ENCODE results near the gene TMCO2. TPM values are rescaled to one million over a fixed set of nuclear protein-coding genes. Genes with fewer than 3 reads are reported as not detected.

Gene TMCO2
- total and polyA plus RNA-seq, 10 of the 15 experiments (the other 5 are each of a cell fraction or from before 2014, with no cell fraction given): not detected

DNA sequence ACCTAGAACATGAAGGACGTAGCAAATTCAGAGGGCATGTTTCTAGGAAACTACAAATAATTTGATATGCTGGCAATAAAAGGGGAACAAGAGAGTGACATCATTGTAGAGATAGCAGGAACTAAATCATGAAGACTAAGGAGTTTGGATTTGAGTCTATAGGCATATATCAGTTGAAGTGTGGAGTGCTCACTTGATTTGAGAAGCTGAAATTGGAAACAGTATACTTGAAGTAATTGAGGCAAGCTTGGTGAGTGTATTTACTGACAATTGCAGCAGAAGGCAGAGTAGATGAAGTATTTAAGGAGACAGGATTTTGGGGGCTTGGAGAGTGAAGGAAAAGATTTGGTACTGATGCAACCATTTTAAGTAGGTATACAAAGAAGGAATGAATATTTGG lies 6.4 kb upstream of the TMCO2 start:
- H3K4me2 ChIP-seq (ENCODE audit: control insufficient read depth, insufficient read depth): peak overlapping the region; percentile 69
- no peaks in the 10 kb centered on the region for H3K27me3 ChIP-seq (replicated peaks in 1 of 2; ENCODE audit: control insufficient read depth in 2 of 2, insufficient read depth in 2 of 2, low read length in 1 of 2)
- no peak overlapping the region for H3K4me3 ChIP-seq
- ChIA-PET SMC1A (ENCODE audit: uncharacterized antibody, unreplicated experiment) (interaction anchor here (0.8 to 4.3 kb wide), 17 partner anchors 9 to 89 kb away, joined by 3 to 44 read pairs (median 4); partner anchors contain the start of gene ZMPSTE24), POLR2A (interaction anchor here (0.5 to 3.3 kb wide), 11 partner anchors 10 to 152 kb away, joined by 3 to 23 read pairs (median 5); partner anchors contain the start of gene ZMPSTE24), CTCF (interaction anchor here (0.9 to 6.9 kb wide), 10 partner anchors 10 to 97 kb away, joined by 3 to 33 read pairs (median 8); partner anchors contain the start of gene ZMPSTE24), RAD21 (ENCODE audit: unreplicated experiment) (interaction anchor here (1.0 to 4.0 kb wide), 9 partner anchors 10 to 163 kb away, joined by 3 to 28 read pairs (median 4); no protein-coding TSS in a partner anchor)
- FAIRE-seq: no peak
- peak overlapping the region; percentile 60 for H3K27ac ChIP-seq (ENCODE audit: control insufficient read depth, insufficient read depth)
- peak; percentile 41 for ATAC-seq
- H4K20me1 ChIP-seq (ENCODE audit: control insufficient read depth, insufficient read depth): no peaks in the 10 kb centered on the region
- intact Hi-C loops (cut with micrococcal nuclease; ENCODE audit: unreplicated experiment) (no loop called here), in situ Hi-C loops (cut with MboI) (no loop called here)
- no peak overlapping the region for H2AFZ ChIP-seq (ENCODE audit: control insufficient read depth, low read depth, low read length)
- H3K4me1 ChIP-seq (ENCODE audit: control insufficient read depth, insufficient read depth, low read length): peaks cover 13% of the 10 kb centered on the region
- no TSS peak for BruUV-seq (replicated peaks)
- H3K36me3 ChIP-seq (ENCODE audit: control insufficient read depth in 2 of 2, insufficient read depth in 2 of 2, low read length in 1 of 2): peaks cover 0 to 23% of the 10 kb centered on the region in 2 experiments; a peak in 3 of 4 replicates
- H3K79me2 ChIP-seq (ENCODE audit: control insufficient read depth, insufficient read depth, low read length): no peaks in the 10 kb centered on the region
- no peaks in the 10 kb centered on the region for H3K9me3 ChIP-seq (replicated peaks; ENCODE audit: control insufficient read depth, insufficient read depth, low read length)
- no peak for DNase-seq (ENCODE audit: low read depth, low spot score)
- 15% methylated on average over 1 of the region's 1 CpG for WGBS (ENCODE audit: insufficient coverage, insufficient replicate concordance, low lambda C conversion rate, missing lambda C conversion rate)
- H3K9ac ChIP-seq (ENCODE audit: control insufficient read depth, insufficient read depth, low read length): no peak overlapping the region
- no peak for TF ChIP-seq PAX5 (IDR thresholded peaks at IDR 0.05; ENCODE audit: borderline replicate concordance, low read depth, low read length)
- TF ChIP-seq EP300 (IDR thresholded peaks at IDR 0.05; ENCODE audit: borderline replicate concordance in 1 of 2, control insufficient read depth in 1 of 2, low read depth in 2 of 2, low read length in 2 of 2): no peak
- TF ChIP-seq, protein P1, sequence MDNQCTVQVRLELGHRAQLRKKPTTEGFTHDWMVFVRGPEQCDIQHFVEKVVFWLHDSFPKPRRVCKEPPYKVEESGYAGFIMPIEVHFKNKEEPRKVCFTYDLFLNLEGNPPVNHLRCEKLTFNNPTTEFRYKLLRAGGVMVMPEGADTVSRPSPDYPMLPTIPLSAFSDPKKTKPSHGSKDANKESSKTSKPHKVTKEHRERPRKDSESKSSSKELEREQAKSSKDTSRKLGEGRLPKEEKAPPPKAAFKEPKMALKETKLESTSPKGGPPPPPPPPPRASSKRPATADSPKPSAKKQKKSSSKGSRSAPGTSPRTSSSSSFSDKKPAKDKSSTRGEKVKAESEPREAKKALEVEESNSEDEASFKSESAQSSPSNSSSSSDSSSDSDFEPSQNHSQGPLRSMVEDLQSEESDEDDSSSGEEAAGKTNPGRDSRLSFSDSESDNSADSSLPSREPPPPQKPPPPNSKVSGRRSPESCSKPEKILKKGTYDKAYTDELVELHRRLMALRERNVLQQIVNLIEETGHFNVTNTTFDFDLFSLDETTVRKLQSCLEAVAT (IDR thresholded peaks at IDR 0.05): no peak
- no peak for TF ChIP-seq SKIL (IDR thresholded peaks at IDR 0.05; ENCODE audit: low read depth, poor library complexity, severe bottlenecking)
- TF ChIP-seq REST (IDR thresholded peaks at IDR 0.05; ENCODE audit: low read depth, low read length): no peak
- TF ChIP-seq TCF12 (IDR thresholded peaks at IDR 0.05; ENCODE audit: low read depth, low read length): no peak
- TF ChIP-seq SREBF1 (IDR thresholded peaks at IDR 0.05; ENCODE audit: low read length): no peak
- no peak for TF ChIP-seq LARP7 (IDR thresholded peaks at IDR 0.05)
- TF ChIP-seq E2F8 (IDR thresholded peaks at IDR 0.05; ENCODE audit: low read depth, partially characterized antibody): peak; percentile 36
- TF ChIP-seq NR2C1 (IDR thresholded peaks at IDR 0.05): no peak
- no peak for TF ChIP-seq SIN3A (IDR thresholded peaks at IDR 0.05; ENCODE audit: low read depth, low read length)
